HepG2 (cell line): ENCODE results near the gene APOM. TPM values are rescaled to one million over a fixed set of nuclear protein-coding genes. Genes with fewer than 3 reads are reported as not detected.

Experiments
- FOXA1 ChIP-seq, 2 experiments: fragments of 450-650 bp in 1 of 2; sonication (generic) in 1 of 2; formaldehyde crosslinking in 1 of 2; IDR thresholded peaks; 2 replicates each; pipeline versions ENCODE4 v1.4.0 to v1.6.1; 2016 to 2020; ENCODE audit warnings: missing genetic modification reagents in 1 of 2
- MAZ ChIP-seq, 2 experiments: sonication (generic) in 1 of 2; formaldehyde crosslinking in 1 of 2; IDR thresholded peaks; 2 replicates each; pipeline versions ENCODE4 v1.5.0 to v1.6.1; 2012 to 2020; ENCODE audit warnings: low read depth in 2 of 2, mild to moderate bottlenecking in 2 of 2, borderline replicate concordance in 1 of 2, improper control_type of control experiment in 1 of 2, low read length in 1 of 2, missing genetic modification reagents in 1 of 2, moderate library complexity in 1 of 2
- MED13 ChIP-seq: sonication (generic); formaldehyde crosslinking; IDR thresholded peaks from 2 replicates; pipeline ENCODE4 v1.5.0; 2020; ENCODE audit warnings: missing genetic modification reagents
- MIXL1 ChIP-seq: IDR thresholded peaks from 2 replicates; pipeline ENCODE4 v1.6.1; 2016
- MXD1 ChIP-seq: sonication (generic); formaldehyde crosslinking; IDR thresholded peaks from 2 replicates; pipeline ENCODE4 v1.4.0; 2020; ENCODE audit warnings: mild to moderate bottlenecking, missing genetic modification reagents
- NFAT5 ChIP-seq: sonication (generic); formaldehyde crosslinking; IDR thresholded peaks from 2 replicates; pipeline ENCODE4 v1.4.0; 2020; ENCODE audit warnings: missing genetic modification reagents
- ONECUT2 ChIP-seq: sonication (generic); formaldehyde crosslinking; IDR thresholded peaks from 2 replicates; pipeline ENCODE4 v1.4.0; 2020; ENCODE audit warnings: missing genetic modification reagents
- PAX8 ChIP-seq: sonication (generic); formaldehyde crosslinking; IDR thresholded peaks from 2 replicates; pipeline ENCODE4 v1.8.0; 2022; ENCODE audit warnings: mild to moderate bottlenecking, missing genetic modification reagents, borderline replicate concordance
- RFXAP ChIP-seq: sonication (generic); formaldehyde crosslinking; IDR thresholded peaks from 2 replicates; pipeline ENCODE4 v1.4.0; 2020; ENCODE audit warnings: missing genetic modification reagents, borderline replicate concordance
- SAP130 ChIP-seq: IDR thresholded peaks from 2 replicates; pipeline ENCODE4 v1.6.1; 2016; ENCODE audit warnings: low read depth
- STAT6 ChIP-seq: sonication (generic); formaldehyde crosslinking; IDR thresholded peaks from 2 replicates; pipeline ENCODE4 v1.4.0; 2020; ENCODE audit warnings: missing genetic modification reagents, mild to moderate bottlenecking, borderline replicate concordance
- THAP11 ChIP-seq: IDR thresholded peaks from 2 replicates; pipeline ENCODE4 v1.6.1; 2016; ENCODE audit warnings: missing biosample characterization, missing genetic modification reagents
- THAP8 ChIP-seq: sonication (generic); formaldehyde crosslinking; IDR thresholded peaks from 2 replicates; pipeline ENCODE4 v1.5.1; 2020; ENCODE audit warnings: missing genetic modification reagents, mild to moderate bottlenecking, borderline replicate concordance
- ZNF160 ChIP-seq: sonication (generic); formaldehyde crosslinking; IDR thresholded peaks from 2 replicates; pipeline ENCODE4 v1.8.0; 2022; ENCODE audit warnings: mild to moderate bottlenecking, inconsistent platforms, missing genetic modification reagents
- ZNF577 ChIP-seq: sonication (generic); formaldehyde crosslinking; IDR thresholded peaks from 2 replicates; pipeline ENCODE4 v1.4.0; 2020; ENCODE audit warnings: mild to moderate bottlenecking, low read depth, missing genetic modification reagents, borderline replicate concordance
- ZNF691 ChIP-seq: sonication (generic); formaldehyde crosslinking; IDR thresholded peaks from 2 replicates; pipeline ENCODE4 v1.4.0; 2020; ENCODE audit warnings: missing genetic modification reagents, low read depth, mild to moderate bottlenecking, borderline replicate concordance
- ZNF781 ChIP-seq: sonication (generic); formaldehyde crosslinking; IDR thresholded peaks from 2 replicates; pipeline ENCODE4 v1.5.1; 2020; ENCODE audit warnings: borderline replicate concordance, mild to moderate bottlenecking, missing genetic modification reagents; ENCODE audit errors: not compliant biosample characterization
- polyA plus RNA-seq, 8 experiments: library from polyadenylated mRNA; depleted of rRNA in 3 of 8; stranded (reverse) in 7 of 8; unstranded in 1 of 8; fragments of >200 nt; fragmentation: Illumina TruSeq in 4 of 8; extraction: Trizol in 4 of 8; gene quantifications; 2 replicates each; pipeline versions ENCODE4 v1.2.1 to v1.2.3, GENCODE V29; 2011 to 2016; ENCODE audit warnings: low read depth in 4 of 8, missing spikeins in 1 of 8, mixed read lengths in 1 of 8; ENCODE audit not compliant: insufficient read depth in 1 of 8
- total RNA-seq, 5 experiments: library from RNA; depleted of rRNA; stranded (reverse); fragments of >200 nt; fragmentation: Illumina TruSeq; extraction: Trizol; gene quantifications; 2 replicates each; pipeline ENCODE4 v1.2.3, GENCODE V29; 2016; ENCODE audit warnings: low read depth in 1 of 5

The APOM gene
- total and polyA plus RNA-seq, 2 of the 13 experiments (the other 11 are each of a cell fraction or from before 2014, with no cell fraction given), result 98.2 to 1,140 TPM

- TF ChIP-seq STAT6 (CRISPR knock-in tag) (no peak), ZNF160 (no peak; the same call in 1 of the 2 replicates), ZNF781 (no peak), FOXA1 (IDR thresholded peaks at IDR 0.05) (no peak), FOXA1 (CRISPR knock-in tag; IDR thresholded peaks at IDR 0.05) (peak; percentile 73), ONECUT2 (CRISPR knock-in tag) (0 out of 2 replicates have a peak, but pooled peaks have one; percentile 36), NFAT5 (CRISPR knock-in tag) (peak; percentile 80; the same call in 1 of the 2 replicates), ZNF691 (CRISPR knock-in tag) (no peak), MAZ (IDR thresholded peaks at IDR 0.05; ENCODE audit: borderline replicate concordance, low read depth, low read length) (no peak), MAZ (CRISPR knock-in tag; IDR thresholded peaks at IDR 0.05; ENCODE audit: low read depth) (no peak; the same call in 1 of the 2 replicates), RFXAP (CRISPR knock-in tag) (peak; percentile 21; the same call in 1 of the 2 replicates), MED13 (CRISPR knock-in tag) (peak; percentile 36; the same call in 1 of the 2 replicates), THAP8 (CRISPR knock-in tag) (no peak; the same call in 1 of the 2 replicates), MIXL1 (CRISPR knock-in tag) (peak; percentile 75; the same call in 1 of the 2 replicates), PAX8 (CRISPR knock-in tag) (no peak), THAP11 (CRISPR knock-in tag) (peak; percentile 87), SAP130 (CRISPR knock-in tag) (peak; percentile 86), MXD1 (no peak), ZNF577 (CRISPR knock-in tag) (no peak)
Measured at GRCh38 chr6:31664790-31665500, 9.3 kb downstream of the APOM start, which contains the start of gene GPANK1 (continued).
